ENCODE data around the gene CDH26. TPM values are rescaled to one million over a fixed set of nuclear protein-coding genes. Genes with fewer than 3 reads are reported as not detected.

CDH26 gene
- total RNA-seq, 1 experiment from 2014 or later: 1.0 TPM

- Mint-ChIP-seq H3K4me1 (peaks cover 2% of the 10 kb centered on the region; the same call in 1 of the 2 replicates), H3K4me3 (no peak overlapping the region)
- CTCF ChIA-PET: no interaction called here
Observed at GRCh38 chr20:59983076-59983475, 24.9 kb downstream of the CDH26 start.

GRCh38 chr20:59984541-59984940, 26.3 kb downstream of the CDH26 start:
- Mint-ChIP-seq H3K9me3 (peaks cover 3% of the 10 kb centered on the region; the same call in 1 of the 2 replicates), H3K4me3 (no peak overlapping the region), H3K27ac (no peak overlapping the region), H3K27me3 (ENCODE audit: low read depth) (peaks cover 5% of the 10 kb centered on the region; the same call in 1 of the 2 replicates), H3K36me3 (no peaks in the 10 kb centered on the region), H3K4me1 (peaks cover 8% of the 10 kb centered on the region)
- DNase-seq (ENCODE audit: low spot score) (no peak), ATAC-seq (no peak)
- CTCF ChIA-PET: no interaction called here
- POLR2A ChIA-PET: no interaction called here
- TF ChIP-seq JUN (CRISPR knock-in tag; IDR thresholded peaks at IDR 0.05): no peak
- TF ChIP-seq CDX4 (CRISPR knock-in tag; IDR thresholded peaks at IDR 0.05; ENCODE audit: borderline replicate concordance): no peak
- TF ChIP-seq KAT7 (CRISPR knock-in tag; IDR thresholded peaks at IDR 0.05; ENCODE audit: borderline replicate concordance): no peak
- TF ChIP-seq AR (CRISPR knock-in tag; IDR thresholded peaks at IDR 0.05): no peak
- TF ChIP-seq ATF6 (CRISPR knock-in tag; IDR thresholded peaks at IDR 0.05): no peak
- no peak for TF ChIP-seq E2F5 (CRISPR knock-in tag; IDR thresholded peaks at IDR 0.05)
- no peak for TF ChIP-seq MLX (CRISPR knock-in tag; IDR thresholded peaks at IDR 0.05)
- no peak for TF ChIP-seq ESRRA (CRISPR knock-in tag; IDR thresholded peaks at IDR 0.05; ENCODE audit: borderline replicate concordance)
- TF ChIP-seq FOXJ3 (CRISPR knock-in tag; IDR thresholded peaks at IDR 0.05; ENCODE audit: borderline replicate concordance): no peak
- TF ChIP-seq ZNF396 (CRISPR knock-in tag; IDR thresholded peaks at IDR 0.05; ENCODE audit: borderline replicate concordance): no peak
- TF ChIP-seq ELF4 (CRISPR knock-in tag; IDR thresholded peaks at IDR 0.05; ENCODE audit: low read depth): no peak
- TF ChIP-seq E2F4 (CRISPR knock-in tag; IDR thresholded peaks at IDR 0.05; ENCODE audit: borderline replicate concordance, low read depth): no peak
- TF ChIP-seq TEAD1 (CRISPR knock-in tag; IDR thresholded peaks at IDR 0.05): no peak
- TF ChIP-seq ETV6 (CRISPR knock-in tag; IDR thresholded peaks at IDR 0.05): no peak

More at GRCh38 chr20:59983076-59983475, 24.9 kb downstream of the CDH26 start:
- Mint-ChIP-seq H3K9me3 (peaks cover 3% of the 10 kb centered on the region; the same call in 1 of the 2 replicates), H3K27ac (no peak overlapping the region), H3K27me3 (ENCODE audit: low read depth) (peaks cover 5% of the 10 kb centered on the region; the same call in 1 of the 2 replicates), H3K36me3 (no peaks in the 10 kb centered on the region)
- TF ChIP-seq FOXP4 (CRISPR knock-in tag; IDR thresholded peaks at IDR 0.05) (no peak), CDX4 (CRISPR knock-in tag; IDR thresholded peaks at IDR 0.05; ENCODE audit: borderline replicate concordance) (no peak), E2F4 (CRISPR knock-in tag; IDR thresholded peaks at IDR 0.05; ENCODE audit: borderline replicate concordance, low read depth) (no peak), ZNF232 (CRISPR knock-in tag; IDR thresholded peaks at IDR 0.05) (no peak), JUN (CRISPR knock-in tag; IDR thresholded peaks at IDR 0.05) (no peak)
- POLR2A ChIA-PET: no interaction called here
- no peak for DNase-seq (ENCODE audit: low spot score)
- no peak for ATAC-seq

Measured in WTC11 (cell line).